Activated CD4-positive, alpha-beta T cell treated with anti-CD3 and anti-CD28 coated beads, Interleukin-2, amount 50 U/mL, for 16 hours (primary cell): ENCODE results near the gene SNAPIN.
A peak's percentile ranks its signal among the peaks of the same experiment; 100 is the strongest.
"Not testable (repeated sequence)": the region's sequence is repeated elsewhere in the genome, so short reads cannot be mapped to it uniquely, and the experiment has no call there.

Experiments
- DNase-seq: peaks from one replicate; pipeline ENCODE4 v3.0.0-alpha.2; 2020

Gene SNAPIN

DNA sequence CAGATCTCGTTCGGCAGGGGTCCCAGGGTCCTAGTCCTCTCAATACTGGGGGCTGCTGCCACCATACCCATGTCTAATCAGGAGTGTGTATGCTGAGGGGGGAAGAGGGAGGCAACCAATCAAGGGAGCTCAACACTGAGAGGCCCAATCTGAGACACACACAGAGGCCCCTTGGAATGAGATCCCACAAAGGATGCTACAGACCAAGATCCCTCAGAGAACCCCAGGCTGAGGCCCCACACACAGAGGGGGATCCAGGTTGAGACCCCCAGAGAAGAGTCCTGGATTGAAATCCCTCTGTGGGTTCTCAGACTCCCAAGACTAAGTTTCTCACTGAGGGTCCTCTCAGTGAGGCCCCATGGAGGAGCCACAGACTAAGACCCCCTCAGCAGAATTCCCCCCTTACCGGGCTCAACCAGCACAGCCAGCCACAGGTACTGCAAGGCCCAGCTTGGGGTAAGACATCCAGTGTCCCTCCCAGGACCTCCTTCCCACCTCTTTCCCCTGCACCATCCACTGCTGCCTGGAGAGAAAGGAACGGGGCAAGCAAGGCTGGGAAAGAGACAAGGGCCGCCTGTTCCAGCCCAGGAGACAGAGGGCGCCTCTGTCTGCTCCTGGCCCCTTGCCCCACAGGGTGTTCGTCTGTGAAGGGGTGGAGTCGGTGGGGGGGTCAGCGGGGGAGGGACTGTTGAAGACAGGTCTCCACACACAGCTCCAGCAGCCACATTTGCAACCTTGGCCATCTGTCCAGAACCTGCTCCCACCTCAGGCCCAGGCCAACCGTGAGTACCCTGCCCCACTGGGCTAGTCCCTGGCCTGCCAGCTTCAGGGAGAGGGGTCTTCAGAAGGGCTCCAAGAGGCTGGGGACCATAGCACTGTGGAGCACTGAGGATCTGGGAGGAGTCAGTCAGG is 30.5 kb upstream of the SNAPIN start, which contains the start of gene S100A1:
TSS of gene S100A1 (plus strand) at position 720 of the 912 bp plus-strand sequence. CDS start 2,088 bp downstream, outside the sequence.
- no peak for DNase-seq

DNA sequence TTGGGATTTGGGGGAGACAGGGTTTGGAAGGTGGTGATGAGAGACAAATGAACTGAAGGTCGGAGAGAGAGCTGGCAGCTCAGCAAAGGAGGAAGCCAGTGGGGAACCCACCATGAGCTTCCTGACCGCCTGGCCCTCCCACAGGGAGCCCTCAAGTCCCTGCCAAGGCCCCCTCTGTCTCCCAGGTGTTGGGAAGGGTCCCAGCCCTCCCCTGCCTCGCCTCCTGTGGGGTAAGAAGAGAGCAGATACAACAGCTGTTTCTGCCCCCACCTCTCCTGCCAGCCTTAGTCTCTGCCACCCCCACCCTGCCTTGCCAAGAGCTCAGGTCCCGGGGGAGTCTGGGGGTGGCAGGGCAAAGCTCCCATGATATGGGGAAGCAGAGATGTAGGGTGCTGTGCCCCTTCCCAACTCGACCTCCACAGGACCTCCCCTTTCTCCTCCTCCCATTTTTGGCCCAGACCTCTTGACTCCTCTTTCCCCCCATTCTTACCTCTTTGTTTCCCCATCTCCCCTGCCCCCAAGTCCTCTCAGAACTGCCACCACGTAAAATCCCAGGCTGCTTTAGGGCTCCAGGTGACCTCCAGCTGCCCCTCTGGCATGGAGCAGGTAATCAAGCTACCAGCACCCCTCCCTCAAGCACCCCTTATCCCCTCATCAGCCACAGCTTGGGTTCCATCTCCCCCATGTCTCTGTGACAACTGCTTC is 29.7 kb upstream of the SNAPIN start:
- DNase-seq = no peak

DNA sequence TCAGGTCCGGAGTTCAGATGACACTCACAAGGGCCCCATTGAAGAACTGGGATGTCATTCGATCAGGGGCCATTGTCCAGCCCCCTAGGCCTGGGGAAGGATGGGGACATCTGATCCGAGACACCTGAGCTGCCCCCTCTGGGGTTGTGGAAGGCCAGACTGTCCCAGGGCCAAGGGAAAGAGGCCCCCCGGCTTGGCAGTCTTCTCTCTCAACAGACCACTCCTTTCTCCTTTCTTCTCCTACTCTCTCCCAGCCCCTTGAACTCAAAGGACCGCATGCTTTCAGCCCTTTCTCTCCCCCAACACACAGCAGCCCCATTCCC is 29.2 kb upstream of the SNAPIN start:
- DNase-seq = no peak

DNA sequence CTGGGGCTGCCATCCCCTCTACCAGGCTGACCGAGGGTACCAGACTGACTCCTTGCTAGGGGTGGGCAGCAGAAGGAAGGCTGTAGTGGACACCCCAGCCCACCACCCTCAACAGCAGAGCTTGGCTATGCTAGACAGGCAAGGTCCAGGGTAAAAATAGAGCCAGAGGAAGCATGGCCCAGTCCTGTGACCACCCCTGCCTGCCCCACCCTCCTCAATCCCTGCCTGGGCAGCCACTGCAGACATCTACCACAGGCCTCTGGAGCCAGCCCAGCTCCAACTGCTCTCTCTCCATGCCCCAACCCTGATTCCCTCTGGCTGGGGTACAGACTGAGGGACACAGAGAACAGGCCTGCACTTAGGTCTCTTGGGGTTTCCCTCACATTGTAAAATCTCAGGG is 28.5 kb upstream of the SNAPIN start:
- DNase-seq = no peak

DNA sequence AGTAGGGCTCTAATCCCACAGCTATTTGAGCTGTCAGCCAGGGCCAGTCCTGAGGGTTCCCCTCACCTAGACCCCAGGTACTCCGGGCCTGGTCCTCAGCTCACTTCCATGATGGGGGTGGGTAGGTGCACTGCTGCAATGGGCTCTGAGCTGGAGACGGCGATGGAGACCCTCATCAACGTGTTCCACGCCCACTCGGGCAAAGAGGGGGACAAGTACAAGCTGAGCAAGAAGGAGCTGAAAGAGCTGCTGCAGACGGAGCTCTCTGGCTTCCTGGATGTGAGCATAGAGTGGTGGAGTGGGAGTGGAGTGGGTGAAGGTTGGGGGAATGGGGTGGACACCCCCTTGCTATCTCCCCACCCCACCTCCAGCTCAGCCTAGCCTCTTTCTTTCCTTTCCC is 28.1 kb upstream of the SNAPIN start:
- no peak for DNase-seq

DNA sequence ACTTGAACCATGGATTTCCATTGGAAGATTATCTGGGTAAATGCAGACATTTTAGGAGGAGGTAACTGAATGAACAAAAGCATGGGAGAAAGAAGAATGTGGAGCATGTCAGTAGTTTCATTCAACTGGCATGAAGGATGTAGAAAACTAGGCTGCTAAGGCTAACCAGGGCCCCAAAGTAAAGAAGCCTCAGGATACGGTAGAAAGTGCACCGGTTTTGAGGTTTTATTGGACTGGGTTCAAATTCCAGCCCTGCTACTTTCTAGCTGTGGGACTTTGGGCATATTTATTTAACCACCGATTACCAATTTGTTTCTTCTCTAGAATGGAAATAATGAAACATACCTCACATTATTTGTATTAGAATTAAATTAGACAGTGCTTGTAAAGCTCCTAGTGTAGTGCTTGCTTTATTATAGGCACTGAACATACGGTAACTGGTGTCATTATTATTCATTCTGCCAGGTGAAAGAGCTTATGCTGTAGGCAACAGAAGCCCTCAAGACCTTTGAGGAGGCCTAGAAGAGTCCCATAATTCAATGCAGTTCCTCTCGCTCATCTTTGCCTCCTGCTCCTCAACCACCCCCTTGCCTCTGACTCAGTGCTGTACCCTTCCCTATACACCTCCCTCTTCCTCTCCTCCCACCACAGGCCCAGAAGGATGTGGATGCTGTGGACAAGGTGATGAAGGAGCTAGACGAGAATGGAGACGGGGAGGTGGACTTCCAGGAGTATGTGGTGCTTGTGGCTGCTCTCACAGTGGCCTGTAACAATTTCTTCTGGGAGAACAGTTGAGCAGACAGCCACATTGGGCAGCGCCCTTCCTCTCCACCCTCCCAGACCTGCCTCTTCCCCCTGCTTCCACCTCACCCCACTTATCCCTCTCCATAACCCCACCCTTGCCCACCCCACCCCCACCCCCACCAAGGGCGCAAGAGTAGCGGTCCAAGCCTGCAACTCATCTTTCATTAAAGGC is 27.2 kb upstream of the SNAPIN start:
- peak; percentile 15 for DNase-seq

DNA sequence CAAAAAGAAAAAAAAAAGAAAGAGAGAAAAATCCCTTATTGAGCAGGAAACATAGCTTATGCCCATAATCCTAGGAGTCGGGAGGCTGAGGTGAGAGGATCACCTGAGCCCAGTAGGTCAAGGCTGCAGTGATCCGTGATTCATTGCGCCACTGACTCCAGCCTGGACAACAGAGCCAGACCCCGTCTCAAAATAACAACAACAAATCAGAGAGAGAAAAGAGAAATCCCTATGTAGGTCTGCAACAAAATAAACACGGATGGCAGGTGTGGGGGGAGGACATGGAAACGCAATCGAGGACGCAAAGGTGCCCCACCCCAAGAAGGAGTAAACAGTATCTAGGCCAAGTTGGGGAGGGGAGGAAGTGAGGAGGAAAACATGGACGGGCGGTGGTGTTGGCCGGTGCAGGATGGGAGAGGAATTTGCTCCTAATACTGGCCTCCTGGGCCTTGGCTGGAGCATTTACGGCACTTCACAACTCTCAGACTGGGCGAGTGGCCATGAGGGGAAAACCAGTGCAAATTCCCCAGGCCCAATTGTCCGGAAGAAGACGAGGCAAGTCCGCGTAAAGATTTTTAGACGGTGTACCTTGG is 25.2 kb upstream of the SNAPIN start:
- DNase-seq = no peak

DNA sequence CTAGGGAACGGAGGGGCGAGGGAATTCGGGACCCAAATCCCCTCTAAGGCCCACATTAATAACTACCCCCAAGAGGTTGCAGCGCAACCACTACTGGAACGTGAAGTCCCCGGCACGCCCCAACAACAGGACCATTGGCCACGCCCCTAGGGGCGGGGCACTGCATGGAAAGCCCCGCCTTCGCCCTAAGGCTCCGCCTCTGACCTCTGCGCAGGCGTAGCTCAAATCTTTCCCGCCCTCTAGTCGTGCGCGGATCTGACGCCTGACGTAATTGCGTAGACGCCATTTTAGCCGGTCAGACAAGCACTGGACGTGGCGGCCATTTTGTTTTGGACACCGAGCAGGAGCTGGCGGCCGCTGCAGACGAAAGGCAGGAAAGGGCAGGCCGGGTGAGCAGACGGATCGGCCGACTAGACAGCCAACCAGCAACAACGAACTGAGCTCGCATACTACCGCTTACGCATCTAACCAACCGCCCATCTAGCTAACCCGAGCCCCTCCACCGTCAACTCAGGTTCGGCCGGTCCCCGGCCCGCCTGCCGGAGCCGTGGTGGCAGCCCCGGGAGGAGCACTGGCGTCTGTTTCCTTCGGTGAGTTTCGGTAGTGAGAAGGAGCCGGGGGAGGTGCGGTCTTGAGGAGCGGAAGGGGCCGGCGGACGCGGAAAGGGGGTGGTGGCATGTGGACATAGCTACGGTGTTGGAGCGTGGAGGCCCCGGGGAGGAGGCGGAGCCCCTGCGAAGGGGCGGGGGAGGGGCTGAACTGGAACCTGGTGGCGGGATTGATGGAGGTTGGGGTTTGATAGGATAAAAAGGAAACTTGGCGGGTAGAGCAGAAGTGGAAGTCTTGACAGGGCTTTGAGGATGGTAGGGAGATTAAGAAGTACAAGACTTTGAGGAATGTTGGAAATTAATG is 24.5 kb upstream of the SNAPIN start, which contains the start of gene CHTOP:
TSS of gene CHTOP (plus strand) at position 313 of the 912 bp plus-strand sequence. CDS start 2,523 bp downstream, outside the sequence.
- peak; percentile 99 for DNase-seq

DNA sequence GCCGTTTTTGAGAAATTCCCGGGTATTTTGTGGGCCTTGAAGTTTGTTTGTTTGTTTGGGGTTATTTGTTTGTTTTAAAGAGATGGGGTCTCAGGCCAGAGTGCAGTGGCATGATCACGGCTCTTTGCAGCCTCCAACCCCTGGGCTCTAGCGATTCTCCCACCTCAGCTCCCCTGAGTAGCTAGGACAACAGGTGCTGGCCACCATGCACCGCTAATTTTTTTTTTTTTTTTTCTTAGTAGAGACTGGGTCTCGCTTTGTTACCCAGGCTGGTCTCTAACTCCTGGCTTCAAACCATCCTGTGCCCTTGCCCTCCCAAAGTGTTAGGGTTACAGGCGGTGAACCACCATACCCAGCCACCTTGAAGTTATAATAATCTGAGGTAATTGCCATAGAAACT is 22.6 kb upstream of the SNAPIN start:
- DNase-seq = no peak

DNA sequence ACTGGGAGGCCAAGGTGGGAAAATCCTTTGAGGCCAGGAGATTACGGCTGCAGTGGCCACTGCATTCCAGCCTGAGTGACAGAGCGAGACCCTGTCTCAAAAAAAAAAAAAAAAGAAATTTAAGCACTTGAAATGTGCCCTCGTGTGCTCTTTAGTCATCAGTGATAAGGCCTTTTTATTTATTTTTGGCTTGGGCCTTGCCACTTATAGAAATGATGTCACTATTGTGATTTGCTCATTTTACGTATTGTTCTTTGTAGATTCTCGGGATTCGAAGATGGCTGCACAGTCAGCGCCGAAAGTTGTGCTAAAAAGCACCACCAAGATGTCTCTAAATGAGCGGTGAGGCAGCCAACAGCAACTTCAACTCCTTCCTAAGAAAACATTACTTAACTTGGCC is 22.2 kb upstream of the SNAPIN start:
- DNase-seq = no peak

DNA sequence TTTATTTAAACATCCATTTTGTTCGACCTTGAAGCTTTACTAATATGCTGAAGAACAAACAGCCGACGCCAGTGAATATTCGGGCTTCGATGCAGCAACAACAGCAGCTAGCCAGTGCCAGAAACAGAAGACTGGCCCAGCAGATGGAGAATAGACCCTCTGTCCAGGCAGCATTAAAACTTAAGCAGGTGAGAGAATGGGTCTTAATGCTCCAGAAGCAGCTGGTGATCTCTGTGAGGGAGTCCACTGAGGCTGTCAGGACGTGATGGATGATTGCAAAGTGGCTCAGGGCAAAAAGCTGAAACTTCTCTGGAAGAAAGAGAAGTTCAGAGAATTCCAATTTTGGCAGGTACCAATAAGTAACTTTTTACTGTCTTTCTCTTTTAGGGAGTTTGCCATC is 20.2 kb upstream of the SNAPIN start:
- no peak for DNase-seq

DNA sequence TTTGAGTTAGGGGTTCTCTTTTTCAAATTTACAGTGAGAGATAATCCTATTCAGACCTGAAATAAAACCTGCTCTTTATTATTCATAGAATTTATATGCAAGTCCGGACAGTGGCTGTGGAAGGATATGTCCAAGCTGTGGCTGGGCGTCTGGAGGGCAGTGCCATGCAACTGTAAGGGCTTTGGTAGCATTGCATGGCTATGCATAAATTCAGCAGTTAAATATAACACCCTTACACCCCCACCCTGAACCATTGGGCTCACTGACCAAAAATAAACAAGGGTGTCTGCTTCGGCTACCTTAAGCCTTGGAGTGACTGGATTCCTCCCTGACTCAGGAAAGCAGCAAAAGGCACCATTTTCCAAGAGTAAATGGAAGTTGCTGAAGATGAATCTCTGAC is 19.2 kb upstream of the SNAPIN start:
- no peak for DNase-seq

DNA sequence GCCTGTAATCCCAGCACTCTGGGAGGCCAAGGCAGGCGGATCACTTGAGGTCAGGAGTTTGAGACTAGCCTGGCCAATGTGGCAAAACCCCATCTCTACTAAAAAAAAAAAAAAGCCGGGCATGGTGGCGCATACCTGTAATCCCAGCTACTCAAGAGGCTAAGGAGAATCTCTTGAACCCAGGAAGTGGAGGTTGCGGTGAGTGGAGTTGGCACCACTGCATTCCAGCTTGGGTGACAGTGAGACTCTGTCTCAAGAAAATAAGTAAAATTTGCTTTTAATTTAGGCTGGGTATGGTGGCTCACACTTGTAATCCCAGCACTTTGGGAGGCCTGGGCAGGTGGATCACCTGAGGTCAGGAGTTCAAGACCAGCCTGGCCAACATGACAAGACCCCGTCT is 18.3 kb upstream of the SNAPIN start:
- DNase-seq = not testable (repeated sequence)

DNA sequence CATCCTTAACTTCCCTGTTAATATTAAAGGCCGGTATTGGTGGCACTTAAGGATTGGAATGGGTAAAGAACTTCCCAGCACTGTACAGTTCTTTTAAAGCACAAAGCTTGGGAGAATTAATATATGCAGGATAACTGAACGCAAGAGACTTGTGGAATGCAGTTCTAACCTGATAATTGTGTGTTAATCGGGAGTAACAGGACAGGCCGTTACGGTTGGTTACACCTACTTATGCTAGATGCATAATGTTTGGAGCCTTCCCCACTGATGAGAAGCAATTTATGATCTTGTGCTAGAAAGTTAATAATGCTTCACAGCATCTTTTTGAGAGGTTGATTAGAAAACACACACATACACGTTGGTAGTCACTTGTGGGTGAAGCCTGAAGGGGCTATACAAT is 17.6 kb upstream of the SNAPIN start:
- DNase-seq = no peak

DNA sequence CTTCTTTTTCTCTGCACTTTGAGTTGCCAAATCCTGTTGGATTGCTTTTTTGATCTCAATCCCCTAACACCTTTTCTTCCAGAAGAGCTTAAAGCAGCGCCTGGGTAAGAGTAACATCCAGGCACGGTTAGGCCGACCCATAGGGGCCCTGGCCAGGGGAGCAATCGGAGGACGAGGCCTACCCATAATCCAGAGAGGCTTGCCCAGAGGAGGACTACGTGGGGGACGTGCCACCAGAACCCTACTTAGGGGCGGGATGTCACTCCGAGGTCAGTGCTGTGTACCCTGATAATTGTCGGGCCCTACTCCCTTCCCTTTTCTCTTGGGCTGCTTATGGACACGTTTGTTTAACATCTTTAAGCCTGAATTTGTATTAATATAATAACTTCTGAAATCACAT is 16.3 kb upstream of the SNAPIN start:
- no peak for DNase-seq

DNA sequence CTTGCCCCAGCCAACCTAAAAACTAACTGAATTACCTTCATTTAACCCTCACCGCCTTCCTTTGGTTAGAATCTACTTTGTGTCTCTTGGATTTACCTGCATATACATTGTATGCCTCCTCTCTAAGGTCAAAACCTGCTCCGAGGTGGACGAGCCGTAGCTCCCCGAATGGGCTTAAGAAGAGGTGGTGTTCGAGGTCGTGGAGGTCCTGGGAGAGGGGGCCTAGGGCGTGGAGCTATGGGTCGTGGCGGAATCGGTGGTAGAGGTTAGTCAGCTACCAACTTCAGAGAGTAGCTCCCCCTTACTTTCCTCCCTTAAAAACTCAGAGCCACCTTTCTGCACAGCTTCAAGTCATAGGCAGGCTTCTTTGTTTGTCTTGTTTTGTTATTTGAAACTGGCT is 15.4 kb upstream of the SNAPIN start:
- no peak for DNase-seq

DNA sequence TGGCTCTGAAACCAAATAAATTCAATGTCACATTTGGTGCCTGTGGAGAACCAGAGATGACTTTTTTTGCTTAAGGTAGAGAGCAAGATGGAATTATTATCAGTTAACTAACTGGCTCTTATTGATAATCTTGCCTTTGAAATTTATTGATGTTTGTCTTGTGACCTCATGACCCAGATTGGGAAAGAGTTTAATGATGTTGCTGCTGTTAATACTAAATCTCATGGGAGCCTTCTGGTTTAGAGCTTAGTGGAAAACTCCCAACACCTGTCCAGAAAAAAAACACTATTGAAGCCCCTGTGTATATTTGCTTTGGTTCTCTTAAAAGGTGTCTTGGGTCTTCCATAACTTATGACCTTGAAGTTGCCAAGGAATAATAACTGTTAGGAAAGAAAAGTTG is 14.7 kb upstream of the SNAPIN start:
- no peak for DNase-seq

DNA sequence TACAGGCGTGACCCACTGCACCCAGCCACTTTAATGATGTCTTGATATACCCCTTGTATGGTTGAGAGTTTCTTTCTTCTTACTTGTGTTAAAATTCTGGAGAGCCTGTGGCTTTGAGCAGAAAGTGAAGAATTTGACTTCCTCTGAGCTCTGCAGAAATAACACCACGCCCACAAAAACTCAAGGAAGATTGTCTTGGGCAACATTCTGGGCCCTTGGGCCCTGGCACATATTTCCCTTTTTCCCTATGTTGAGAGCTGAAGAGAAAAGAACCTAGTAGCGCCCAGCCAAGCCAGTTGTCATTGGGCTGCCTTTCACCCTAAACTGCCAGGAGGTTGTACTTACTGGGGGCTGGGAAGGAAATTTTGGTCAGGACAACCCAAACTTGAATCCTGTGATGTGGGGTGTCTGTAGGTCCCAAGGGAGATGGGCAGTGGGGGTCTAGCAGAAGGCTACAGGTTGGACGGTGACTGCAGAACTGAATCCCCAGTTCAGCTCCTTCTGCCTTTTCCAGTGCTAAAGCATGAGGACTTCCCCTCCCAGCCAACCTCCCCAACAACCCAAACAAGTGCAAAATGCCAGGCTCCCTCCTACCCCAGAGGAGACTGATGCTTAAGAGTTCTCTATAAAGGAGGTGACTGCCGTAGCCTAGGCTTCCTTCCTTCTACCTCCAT is 11.7 kb upstream of the SNAPIN start:
- no peak for DNase-seq

DNA sequence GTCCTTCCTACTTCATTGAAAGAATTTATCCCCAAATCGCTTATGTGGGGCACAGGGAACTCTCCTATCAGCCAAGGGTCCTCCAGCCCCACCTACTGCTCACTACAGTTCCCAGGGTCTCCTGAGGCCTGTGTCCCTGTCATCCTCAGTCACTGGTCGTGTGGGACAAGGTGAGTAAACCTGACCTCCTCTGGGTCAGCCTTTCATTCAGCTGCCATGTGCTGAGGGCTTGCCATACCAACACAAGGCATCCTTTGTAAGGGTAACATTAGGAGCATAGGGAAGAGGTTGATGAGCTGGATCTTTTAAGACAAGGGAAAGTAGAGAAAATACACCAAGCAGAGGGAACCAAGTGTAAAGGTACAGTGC is 11.2 kb upstream of the SNAPIN start:
- no peak for DNase-seq

DNA sequence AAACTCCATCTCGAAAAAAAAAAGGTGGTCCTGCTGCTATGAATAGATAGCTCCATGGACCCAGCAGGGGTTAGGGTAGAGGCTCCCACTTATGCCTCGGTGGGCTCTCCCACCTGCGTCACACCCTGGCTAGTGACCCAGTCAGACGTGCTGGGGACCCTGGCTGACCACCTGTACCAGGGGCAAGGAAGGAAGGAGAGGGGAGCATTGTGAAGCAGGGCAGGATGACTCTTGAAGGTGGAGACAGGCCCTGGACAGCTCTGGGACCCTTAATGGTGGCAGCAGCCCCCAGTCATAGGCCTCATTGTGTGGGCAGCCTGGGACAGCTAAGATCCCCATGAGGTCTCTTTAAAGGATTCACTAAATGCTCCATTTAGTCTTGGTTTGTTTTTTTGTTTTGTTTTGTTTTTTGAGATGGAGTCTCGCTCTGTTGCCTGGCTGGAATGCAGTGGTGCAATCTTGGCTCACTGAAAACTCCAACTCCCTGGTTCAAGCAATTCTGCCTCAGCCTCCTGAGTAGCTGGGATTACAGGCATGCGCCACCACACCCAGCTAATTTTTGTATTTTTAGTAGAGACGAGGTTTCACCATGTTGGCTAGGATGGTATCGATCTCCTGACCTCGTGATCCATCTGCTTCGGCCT is 10.4 kb upstream of the SNAPIN start:
- no peak for DNase-seq
